Right cardiac atrium (tissue), 5 donors: ENCODE data around the gene LMBR1. TPM values are rescaled to one million over a fixed set of nuclear protein-coding genes. Genes with fewer than 3 reads are reported as not detected.
"Not testable (repeated sequence)": the region's sequence is repeated elsewhere in the genome, so short reads cannot be mapped to it uniquely, and the experiment has no call there.

Source experiments
- ATAC-seq, 2 donors: fragments of 200-7000 bp; cut with Tn5 transposase; one replicate each; pipeline versions ENCODE4 v1.8.0 to v1.9.1; 2020; ENCODE audit warnings: moderate library complexity in 2 of 2, mild to moderate bottlenecking in 1 of 2
- DNase-seq, 3 donors: peaks; one replicate each; pipeline ENCODE4 v3.0.0-alpha.2; 2020
- H3K27ac ChIP-seq: one replicate; pipeline ENCODE4 v1.5.1; 2013; ENCODE audit warnings: mild to moderate bottlenecking, low read length, control low read depth, moderate library complexity
- H3K27me3 ChIP-seq: one replicate; pipeline ENCODE4 v1.6.1; 2013; ENCODE audit not compliant: control insufficient read depth, insufficient read depth
- H3K4me1 ChIP-seq: one replicate; pipeline ENCODE4 v1.6.1; 2013; ENCODE audit warnings: low read length; ENCODE audit not compliant: control insufficient read depth, insufficient read depth
- H3K4me3 ChIP-seq: one replicate; pipeline ENCODE4 v1.5.1; 2013; ENCODE audit warnings: low read length, control low read depth
- H3K9me3 ChIP-seq: one replicate; pipeline ENCODE4 v1.6.1; 2013; ENCODE audit warnings: low read length; ENCODE audit not compliant: control insufficient read depth
- WGBS: extraction: QIAGEN DNeasy Blood & Tissue Kit; methylation state at CpG from one replicate; pipeline ENCODE4 v1.1.7; 2013; 5-methylcytosine and 5-hydroxymethylcytosine counted together
- intact Hi-C, 4 donors: fragments of 100-400 bp; cut with DNase I; formaldehyde crosslinking; loops; one replicate each; pipeline versions ENCODE4 v1.11.0 to v1.14.0; 2022 to 2023
- polyA plus RNA-seq: library from polyadenylated mRNA; stranded (reverse); fragments of 200-250 nt; gene quantifications from one replicate; pipeline ENCODE4 v1.2.3, GENCODE V29; 2013
- total RNA-seq, 4 donors: library from RNA; stranded (reverse); fragmentation: NEBNext Ultra II Directional; extraction: Animal tissue kit (Norgen Biotek cat#: 25700); gene quantifications; one replicate each; pipeline ENCODE4 v1.2.1, GENCODE V29; 2021
- donor health status: healthy with polysubstance abuse.
- donor health status: DM: no; HTN: yes; CAD: no.
- donor health status: DM: no; HTN: no; CAD: no.
- donor health status: DM: no; HTN: yes; CAD: no; lungs with severe emphysema.
- donor health status: DM: yes; HTN: yes; CAD: no.

The LMBR1 gene
- total and polyA plus RNA-seq, 5 donors: 8.1 to 48.7 (median 46.3) TPM

DNA sequence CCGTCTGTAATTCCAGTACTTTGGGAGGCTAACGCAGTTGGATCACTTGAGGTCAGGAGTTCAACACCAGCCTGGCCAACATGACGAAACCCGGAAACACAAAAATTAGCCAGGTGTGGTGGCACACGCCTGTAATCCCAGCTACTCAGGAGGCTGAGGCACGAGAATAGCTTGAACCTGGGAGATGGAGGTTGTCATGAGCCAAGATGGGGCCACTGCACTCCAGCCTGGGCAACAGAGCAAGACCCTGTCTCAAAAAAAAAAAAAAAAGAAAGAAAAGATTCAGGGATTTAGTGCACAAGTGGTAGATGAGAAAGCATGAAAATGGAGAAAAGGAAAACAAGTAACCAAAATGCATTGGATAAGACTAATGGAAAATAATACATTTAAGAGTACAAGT is 49.4 kb downstream of the LMBR1 start:
- H3K27ac ChIP-seq: not testable (repeated sequence)

DNA sequence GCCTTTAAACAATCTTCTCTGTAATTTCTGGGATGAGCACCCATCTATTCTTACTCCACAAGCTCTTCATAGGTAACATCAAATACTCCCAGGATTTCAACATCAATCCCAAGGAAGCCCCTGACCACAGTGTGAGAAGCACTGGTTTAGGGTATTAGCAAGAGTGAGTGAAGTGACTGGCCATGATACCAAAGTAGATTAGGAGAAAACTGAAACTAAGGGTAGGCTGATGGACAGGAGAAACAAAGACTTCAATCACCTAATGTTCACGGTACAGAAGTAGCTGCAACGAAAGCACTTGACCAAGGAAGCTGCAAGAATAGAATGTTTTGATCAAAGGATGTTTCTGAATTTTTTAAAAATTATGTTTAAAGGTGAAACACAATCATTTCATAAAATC is 49.8 kb downstream of the LMBR1 start:
- WGBS: 85% methylated on average over 2 of the region's 2 CpGs
- no peak for DNase-seq
- Histone ChIP-seq H3K9me3 (no peaks in the 10 kb centered on the region), H3K27ac (no peak overlapping the region), H3K4me1 (no peaks in the 10 kb centered on the region), H3K27me3 (no peaks in the 10 kb centered on the region), H3K4me3 (no peak overlapping the region)
- no peak for ATAC-seq
- intact Hi-C loops: no loop called here

More for the DNA sequence above, 49.4 kb downstream of the LMBR1 start:
- DNase-seq, ATAC-seq, H3K9me3 ChIP-seq, H3K27me3 ChIP-seq, intact Hi-C loops, H3K4me3 ChIP-seq, H3K4me1 ChIP-seq: not testable (repeated sequence)
- 96% methylated on average over 6 of the region's 6 CpGs for WGBS

DNA sequence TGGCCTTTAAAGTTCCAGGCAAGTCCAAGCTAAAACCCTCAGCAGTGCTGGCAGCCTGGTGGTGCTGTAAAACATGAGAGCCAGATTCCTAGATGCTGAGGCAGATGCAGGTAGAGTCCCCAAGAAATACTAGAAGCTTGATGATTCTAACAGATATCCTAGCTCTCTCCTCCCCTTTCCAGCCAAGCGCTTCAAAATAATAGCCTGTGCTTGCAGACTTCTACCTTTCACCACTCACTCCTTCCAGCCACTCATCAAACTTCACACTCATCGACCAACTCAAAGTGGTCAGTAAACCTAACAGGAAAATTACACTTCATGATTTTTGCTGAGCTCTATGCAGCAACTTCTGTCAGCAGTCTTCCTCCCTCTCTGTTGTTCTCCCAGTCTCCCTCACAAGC is 50.2 kb downstream of the LMBR1 start:
- intact Hi-C loops: no loop called here
- Histone ChIP-seq H3K9me3 (no peaks in the 10 kb centered on the region), H3K4me1 (no peaks in the 10 kb centered on the region), H3K27ac (no peak overlapping the region), H3K27me3 (no peaks in the 10 kb centered on the region), H3K4me3 (no peak overlapping the region)
- 39% methylated on average over 2 of the region's 2 CpGs for WGBS
- DNase-seq: no peak
- no peak for ATAC-seq

DNA sequence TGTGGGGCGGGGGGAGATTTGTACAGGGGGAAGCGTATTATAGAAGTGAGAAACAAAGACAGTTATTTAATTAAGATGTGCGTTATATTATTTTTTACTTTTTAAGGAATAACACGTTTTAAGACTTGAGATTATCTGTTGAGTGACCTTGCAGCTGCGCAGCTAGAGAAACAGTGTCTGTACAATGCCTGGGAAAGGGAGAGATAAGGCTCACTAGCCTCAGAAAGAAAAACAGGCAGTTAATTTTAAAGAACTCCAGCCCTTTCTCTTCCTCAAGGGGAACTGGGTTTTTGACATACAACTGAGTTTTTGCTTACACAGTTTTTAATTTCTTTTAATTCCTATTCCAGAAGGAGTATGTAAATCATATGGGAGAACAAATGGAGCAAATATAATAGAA is 50.7 kb downstream of the LMBR1 start:
- Histone ChIP-seq H3K4me3 (no peak overlapping the region), H3K4me1 (no peaks in the 10 kb centered on the region), H3K27ac (no peak overlapping the region), H3K9me3 (no peaks in the 10 kb centered on the region), H3K27me3 (no peaks in the 10 kb centered on the region)
- no peak for ATAC-seq
- intact Hi-C loops: no loop called here
- no peak for DNase-seq
- WGBS: 51% methylated on average over 5 of the region's 5 CpGs

- ATAC-seq (no peak), DNase-seq (no peak)
- Histone ChIP-seq H3K9me3 (no peaks in the 10 kb centered on the region), H3K4me1 (no peaks in the 10 kb centered on the region), H3K4me3 (no peak overlapping the region), H3K27me3 (no peaks in the 10 kb centered on the region), H3K27ac (no peak overlapping the region)
- WGBS: 68% methylated on average over 2 of the region's 2 CpGs
- intact Hi-C loops: no loop called here
Observed at GRCh38 chr7:156841497-156841896, 51.5 kb downstream of the LMBR1 start.

GRCh38 chr7:156840134-156840533 is 52.8 kb downstream of the LMBR1 start:
- intact Hi-C loops: no loop called here
- DNase-seq (no peak), ATAC-seq (no peak)
- Histone ChIP-seq H3K4me3 (no peak overlapping the region), H3K27ac (no peak overlapping the region), H3K4me1 (no peaks in the 10 kb centered on the region), H3K27me3 (no peaks in the 10 kb centered on the region), H3K9me3 (no peaks in the 10 kb centered on the region)
- 74% methylated on average over 5 of the region's 5 CpGs for WGBS

DNA sequence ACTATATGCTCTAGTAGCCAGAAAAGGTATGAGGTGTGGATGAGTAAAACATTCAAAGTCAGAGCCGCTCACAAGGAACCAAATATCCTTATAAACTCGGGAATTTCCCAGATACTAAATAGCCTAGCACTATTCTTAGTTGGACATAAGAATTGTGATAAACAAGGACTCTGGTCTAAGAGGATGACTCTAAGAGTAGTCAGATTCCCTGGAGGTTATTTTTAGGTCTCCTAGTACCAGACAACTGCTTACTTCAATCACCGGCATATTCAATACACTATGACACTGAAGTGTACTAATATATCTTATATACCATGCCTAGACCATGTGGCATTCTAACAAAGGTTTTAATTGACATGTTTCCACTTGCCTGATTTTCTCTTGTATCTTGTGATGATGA is 56.5 kb downstream of the LMBR1 start:
- 71% methylated on average over 3 of the region's 3 CpGs for WGBS
- no peak overlapping the region for H3K27ac ChIP-seq
- no peaks in the 10 kb centered on the region for H3K9me3 ChIP-seq
- no peak overlapping the region for H3K4me3 ChIP-seq
- DNase-seq: no peak
- H3K27me3 ChIP-seq: no peaks in the 10 kb centered on the region
- no peaks in the 10 kb centered on the region for H3K4me1 ChIP-seq
- peak in 1 of 2 donors; percentile 52 for ATAC-seq
- intact Hi-C loops: no loop called here

GRCh38 chr7:156834462-156834861 is 58.5 kb downstream of the LMBR1 start:
- intact Hi-C loops: no loop called here
- Histone ChIP-seq H3K9me3 (no peaks in the 10 kb centered on the region), H3K27me3 (no peaks in the 10 kb centered on the region), H3K4me3 (no peak overlapping the region), H3K4me1 (no peaks in the 10 kb centered on the region), H3K27ac (no peak overlapping the region)
- 93% methylated on average over 3 of the region's 3 CpGs for WGBS
- ATAC-seq: no peak
- no peak for DNase-seq

DNA sequence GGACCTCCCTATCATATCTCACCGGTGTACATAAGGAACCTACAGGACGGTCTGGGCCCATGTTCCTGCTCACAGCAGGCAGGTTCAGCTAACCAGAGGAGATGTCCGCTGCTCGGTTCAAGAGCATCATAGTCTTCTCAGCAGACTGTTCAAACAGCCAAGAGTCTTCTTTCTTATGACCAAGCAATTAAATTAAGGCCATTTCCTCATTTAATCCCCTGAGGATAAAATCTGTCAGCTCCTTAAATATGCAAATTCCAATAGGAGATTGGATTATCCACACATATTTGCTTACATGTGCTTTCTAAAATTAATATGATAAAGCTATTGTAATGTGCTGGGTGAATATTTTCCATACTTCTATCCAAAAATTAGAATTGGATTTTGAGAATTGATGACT is 59.7 kb downstream of the LMBR1 start:
- intact Hi-C loops: no loop called here
- Histone ChIP-seq H3K27ac (no peak overlapping the region), H3K9me3 (no peaks in the 10 kb centered on the region), H3K27me3 (no peaks in the 10 kb centered on the region), H3K4me1 (no peaks in the 10 kb centered on the region), H3K4me3 (no peak overlapping the region)
- DNase-seq (no peak), ATAC-seq (no peak)
- 95% methylated on average over 4 of the region's 4 CpGs for WGBS

DNA sequence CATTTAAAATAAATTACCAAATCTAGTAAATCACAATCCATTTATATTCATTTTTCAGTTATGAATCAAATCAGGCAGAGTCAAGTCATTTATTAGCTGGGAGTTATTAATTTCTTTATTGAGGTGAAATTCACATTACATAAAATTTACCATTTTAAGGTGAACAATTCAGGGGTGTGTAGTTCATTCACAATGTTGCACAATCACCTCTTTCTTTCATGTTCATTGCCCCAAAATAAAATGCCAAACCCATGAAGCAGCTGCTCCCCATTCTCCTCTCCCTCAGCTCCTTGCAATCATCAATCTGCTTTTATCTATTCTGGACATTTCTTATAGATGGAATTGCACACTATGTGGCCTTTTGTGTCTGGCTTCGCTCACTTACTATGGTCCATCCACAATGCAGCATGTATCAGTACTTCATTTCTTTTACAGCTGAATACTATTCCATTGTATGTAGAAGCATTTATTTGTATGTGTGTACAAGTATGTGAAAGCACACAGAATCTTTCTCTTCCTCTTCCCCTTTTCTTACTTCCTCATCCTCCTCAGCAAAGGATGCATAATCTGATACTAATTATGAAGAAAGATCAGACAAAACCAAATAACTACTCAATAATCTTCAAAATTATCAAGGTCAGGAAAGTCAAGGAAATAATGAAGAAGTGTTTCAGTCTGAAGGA is 60.6 kb downstream of the LMBR1 start:
- no peak overlapping the region for H3K27ac ChIP-seq
- no peaks in the 10 kb centered on the region for H3K27me3 ChIP-seq
- H3K4me1 ChIP-seq: no peaks in the 10 kb centered on the region
- DNase-seq: no peak
- H3K4me3 ChIP-seq: no peak overlapping the region
- no peaks in the 10 kb centered on the region for H3K9me3 ChIP-seq
- intact Hi-C loops: no loop called here
- ATAC-seq: no peak
- 95% methylated on average over 1 of the region's 1 CpG for WGBS

DNA sequence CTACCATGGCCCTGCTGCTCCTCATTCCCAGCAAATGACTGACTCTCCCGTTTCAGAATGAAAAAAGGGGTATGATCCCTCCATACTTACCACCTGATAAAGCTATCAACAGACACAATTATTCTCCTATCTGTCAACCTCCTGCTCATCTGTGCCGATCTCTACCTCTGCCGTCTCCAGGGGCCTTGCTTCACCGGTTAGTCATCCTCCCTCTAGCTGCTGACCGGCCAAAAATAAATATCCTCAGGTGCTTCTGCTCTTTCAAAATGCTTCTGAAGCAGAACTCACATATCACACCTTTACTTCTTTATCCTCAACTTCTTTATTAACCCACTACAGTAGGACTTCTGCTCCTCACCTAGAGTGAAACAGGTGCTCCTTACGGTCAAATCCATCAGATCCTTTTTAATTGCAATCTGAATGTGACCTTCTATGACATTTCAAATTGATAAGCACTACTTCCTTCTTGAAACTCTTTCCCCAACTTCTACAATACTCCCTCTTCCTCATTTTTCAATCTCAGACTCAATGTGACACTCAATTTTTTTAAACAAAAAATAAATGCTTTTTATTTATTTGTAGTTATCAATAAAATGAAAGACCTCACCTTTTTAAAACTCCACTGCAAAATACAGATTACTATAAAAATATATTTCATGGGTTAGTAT is 63.2 kb downstream of the LMBR1 start:
- H3K9me3 ChIP-seq: no peaks in the 10 kb centered on the region
- H3K27me3 ChIP-seq: no peaks in the 10 kb centered on the region
- 83% methylated on average over 6 of the region's 6 CpGs for WGBS
- ATAC-seq: no peak
- H3K27ac ChIP-seq: no peak overlapping the region
- no peak for DNase-seq
- no peak overlapping the region for H3K4me3 ChIP-seq
- no peaks in the 10 kb centered on the region for H3K4me1 ChIP-seq
- intact Hi-C loops: no loop called here
